LNCaP clone FGC (cell line): ENCODE data around the gene FAM32A.

Experiments used
- DNase-seq: peaks from one replicate; pipeline ENCODE4 v3.0.0-alpha.2; 2011; ENCODE audit warnings: low read depth
- H3K4me3 ChIP-seq: 2 replicates; pipeline ENCODE4 v1.5.1; 2011; ENCODE audit warnings: mild to moderate bottlenecking, low read depth, low read length, control low read depth
- TF ChIP-seq, protein P1 (sequence below): IDR thresholded peaks from 2 replicates; pipeline ENCODE4 v1.5.1; 2012; ENCODE audit warnings: mild to moderate bottlenecking; ENCODE audit not compliant: control insufficient read depth, insufficient read depth; ENCODE audit errors: extremely low read depth

The FAM32A gene

DNA sequence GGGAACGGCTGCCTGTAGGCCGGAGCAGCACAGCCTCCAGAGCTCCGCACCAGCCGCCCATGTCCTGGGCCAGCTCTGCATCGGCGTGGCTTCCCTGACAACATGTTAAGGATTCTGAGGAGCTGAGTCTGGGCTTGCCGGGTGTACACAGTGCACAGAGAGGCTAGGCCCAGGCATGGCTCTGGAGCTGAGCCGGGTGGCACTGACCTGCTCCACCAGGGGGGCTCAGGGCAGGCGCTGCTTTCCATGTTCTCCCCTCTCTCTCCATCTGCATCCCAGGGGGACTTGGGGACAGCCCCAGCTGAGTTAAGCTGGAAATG is 44.1 kb downstream of the FAM32A start:
- DNase-seq = no peak
- H3K4me3 ChIP-seq = no peak overlapping the region
- TF ChIP-seq, protein P1, sequence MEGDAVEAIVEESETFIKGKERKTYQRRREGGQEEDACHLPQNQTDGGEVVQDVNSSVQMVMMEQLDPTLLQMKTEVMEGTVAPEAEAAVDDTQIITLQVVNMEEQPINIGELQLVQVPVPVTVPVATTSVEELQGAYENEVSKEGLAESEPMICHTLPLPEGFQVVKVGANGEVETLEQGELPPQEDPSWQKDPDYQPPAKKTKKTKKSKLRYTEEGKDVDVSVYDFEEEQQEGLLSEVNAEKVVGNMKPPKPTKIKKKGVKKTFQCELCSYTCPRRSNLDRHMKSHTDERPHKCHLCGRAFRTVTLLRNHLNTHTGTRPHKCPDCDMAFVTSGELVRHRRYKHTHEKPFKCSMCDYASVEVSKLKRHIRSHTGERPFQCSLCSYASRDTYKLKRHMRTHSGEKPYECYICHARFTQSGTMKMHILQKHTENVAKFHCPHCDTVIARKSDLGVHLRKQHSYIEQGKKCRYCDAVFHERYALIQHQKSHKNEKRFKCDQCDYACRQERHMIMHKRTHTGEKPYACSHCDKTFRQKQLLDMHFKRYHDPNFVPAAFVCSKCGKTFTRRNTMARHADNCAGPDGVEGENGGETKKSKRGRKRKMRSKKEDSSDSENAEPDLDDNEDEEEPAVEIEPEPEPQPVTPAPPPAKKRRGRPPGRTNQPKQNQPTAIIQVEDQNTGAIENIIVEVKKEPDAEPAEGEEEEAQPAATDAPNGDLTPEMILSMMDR = no peak

DNA sequence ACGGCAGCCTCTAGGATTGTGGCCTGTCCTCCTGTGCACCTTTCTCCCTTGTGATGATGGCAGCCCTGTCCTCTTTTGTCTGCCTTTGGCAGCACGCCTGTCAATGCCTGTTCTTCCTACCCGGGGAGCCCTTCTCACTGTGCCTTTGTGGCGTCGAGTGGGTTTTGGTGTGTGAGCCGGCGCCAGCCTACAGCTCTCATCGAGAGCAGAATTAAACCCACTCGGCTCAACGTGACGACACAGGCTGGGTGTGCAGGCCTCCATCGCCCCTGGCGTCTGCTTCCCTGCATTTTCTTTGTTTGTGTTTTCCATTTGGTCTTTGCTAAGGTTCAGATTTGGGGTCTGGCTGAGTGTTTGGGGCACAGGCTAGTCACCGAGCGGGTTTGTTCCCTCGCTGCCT is 46.9 kb downstream of the FAM32A start:
- H3K4me3 ChIP-seq = no peak overlapping the region
- TF ChIP-seq, protein P1 = no peak
- DNase-seq = no peak

DNA sequence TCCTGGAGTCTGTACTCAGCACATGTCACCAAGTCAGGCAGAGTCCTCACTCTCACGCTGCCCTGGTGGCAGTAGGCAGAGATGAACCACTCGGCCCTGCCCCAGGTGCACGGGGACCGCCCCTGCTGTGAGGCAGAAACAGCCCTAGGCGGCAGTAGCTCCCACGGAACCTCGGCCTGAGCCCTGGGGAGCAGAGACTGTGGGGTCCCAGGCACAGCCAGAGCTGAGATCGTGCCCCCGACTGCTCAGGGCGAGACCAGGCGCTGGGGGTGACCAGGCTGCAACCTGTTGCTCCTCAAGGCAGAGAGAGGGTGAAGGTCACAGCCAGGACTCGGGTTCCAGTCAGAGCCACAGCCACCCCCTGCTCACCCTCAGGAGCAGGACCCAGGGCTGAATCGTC is 47.4 kb downstream of the FAM32A start:
- TF ChIP-seq, protein P1 = no peak
- no peak for DNase-seq
- no peak overlapping the region for H3K4me3 ChIP-seq

DNA sequence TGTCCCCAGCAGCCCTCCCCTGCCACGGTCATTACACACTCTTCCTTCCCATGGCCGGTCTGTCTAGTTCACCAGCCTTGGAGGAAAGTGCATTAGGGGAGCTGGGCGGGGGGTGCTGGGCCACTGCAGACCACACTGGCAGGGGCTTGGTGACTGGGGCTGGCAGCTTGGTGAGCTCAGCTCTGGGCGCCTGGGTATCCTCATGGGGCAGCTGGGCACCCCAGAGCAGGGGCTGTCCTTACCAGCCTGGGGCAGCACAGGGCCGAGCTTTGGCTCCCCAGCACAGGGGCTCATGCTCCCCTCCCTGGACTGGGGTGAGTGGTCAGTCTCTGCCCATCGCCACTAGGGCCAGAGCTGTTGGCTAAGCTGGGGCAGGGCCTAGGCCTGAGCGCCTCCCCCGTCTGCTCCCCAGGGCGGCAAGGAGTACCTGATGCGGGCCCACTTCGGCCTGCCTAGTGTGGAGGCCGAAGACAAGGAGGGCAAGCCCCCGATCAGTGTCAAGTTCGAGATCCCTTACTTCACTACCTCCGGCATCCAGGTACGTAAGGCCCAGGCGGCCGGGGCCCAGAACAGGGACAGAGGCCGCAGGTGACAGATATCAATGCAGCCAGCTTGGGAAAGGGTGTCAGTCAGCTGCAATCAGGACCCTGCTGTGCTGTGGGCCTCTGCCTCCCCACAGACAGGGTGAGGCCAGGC is 48.0 kb downstream of the FAM32A start:
- TF ChIP-seq, protein P1 = no peak
- no peak for DNase-seq
- H3K4me3 ChIP-seq = no peak overlapping the region

DNA sequence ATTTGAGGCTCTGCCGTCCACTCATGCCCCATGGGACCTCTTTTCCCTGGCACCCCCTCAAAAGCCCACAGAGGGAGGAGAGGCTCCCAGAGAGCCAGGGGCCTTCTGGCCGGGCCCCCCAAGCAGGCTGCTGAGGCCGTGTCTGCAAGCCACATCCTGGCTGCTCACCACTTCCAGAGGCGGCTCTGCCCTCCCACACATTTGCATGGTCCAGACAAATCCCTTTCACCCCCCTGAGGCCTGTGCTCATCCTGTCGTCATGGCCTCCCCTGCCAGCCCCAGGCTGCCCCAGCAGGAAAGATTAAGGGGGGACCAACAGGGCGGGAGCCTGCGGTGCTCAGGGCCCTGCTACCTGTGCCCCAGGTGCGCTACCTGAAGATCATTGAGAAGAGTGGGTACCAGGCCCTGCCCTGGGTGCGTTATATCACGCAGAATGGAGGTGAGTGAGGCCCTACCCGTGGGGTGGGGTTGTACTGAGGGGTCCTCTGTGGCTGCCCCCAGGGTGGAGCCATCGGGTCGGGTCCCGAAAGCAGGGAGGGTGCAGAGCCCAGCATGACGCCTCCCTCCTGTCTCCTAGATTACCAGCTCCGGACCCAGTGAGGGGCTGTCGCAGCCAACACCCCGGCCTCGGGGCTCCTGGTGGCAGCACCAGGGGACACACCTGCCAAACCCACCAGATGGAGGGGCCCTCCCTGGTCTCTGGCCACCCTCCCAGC is 48.8 kb downstream of the FAM32A start:
- DNase-seq = no peak
- TF ChIP-seq, protein P1 = no peak

DNA sequence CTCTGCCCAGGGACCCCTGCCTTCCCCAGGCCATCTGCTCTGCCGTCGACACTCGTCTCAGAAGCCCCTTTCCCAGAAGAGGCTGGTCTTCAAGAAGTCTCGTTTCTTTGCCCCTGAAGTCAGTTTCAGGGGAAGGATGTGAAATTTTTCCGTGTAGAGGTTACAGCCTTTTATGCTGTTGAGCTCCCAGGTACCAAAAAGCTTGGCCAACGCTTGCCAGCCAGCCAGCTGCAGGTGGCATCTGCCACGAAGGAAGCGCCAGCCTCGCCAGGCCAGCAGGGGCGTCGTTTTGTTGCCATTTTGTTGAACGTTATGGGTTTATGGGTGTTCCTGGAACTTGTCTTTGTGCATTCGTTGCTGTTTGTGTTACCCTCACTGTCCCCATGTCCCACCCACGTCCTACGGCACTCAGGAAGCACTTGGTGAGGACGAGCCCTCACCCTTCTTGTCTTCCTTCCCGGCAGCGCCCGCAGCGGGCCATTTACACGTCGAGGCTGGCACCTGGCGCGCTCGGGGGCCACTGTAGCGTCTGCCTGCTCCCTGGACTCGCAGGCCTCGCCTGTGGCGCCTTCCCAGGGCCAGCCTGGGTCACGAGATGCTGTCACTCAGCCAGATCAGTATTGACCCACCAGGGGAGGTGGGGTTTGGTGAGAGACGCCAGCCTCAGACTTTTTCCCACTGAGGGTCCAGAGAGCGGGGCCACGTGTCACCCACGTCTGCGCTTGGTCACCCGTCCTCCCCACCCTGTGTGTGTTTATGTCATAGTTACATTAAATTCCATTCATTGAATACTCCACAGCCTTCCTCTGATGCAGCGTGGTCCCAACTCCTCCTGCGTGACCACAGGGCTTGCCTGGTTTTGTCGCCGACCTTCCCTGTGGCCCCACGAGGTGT is 49.6 kb downstream of the FAM32A start:
- H3K4me3 ChIP-seq = no peak overlapping the region
- no peak for DNase-seq
- TF ChIP-seq, protein P1 = no peak

More for the DNA sequence above, 48.8 kb downstream of the FAM32A start:
- no peak overlapping the region for H3K4me3 ChIP-seq
